ENCODE measurements around the gene CPOX. TPM values are rescaled to one million over a fixed set of nuclear protein-coding genes. Genes with fewer than 3 reads are reported as not detected.
"Not testable (repeated sequence)": the region's sequence is repeated elsewhere in the genome, so short reads cannot be mapped to it uniquely, and the experiment has no call there.

The CPOX gene
- total RNA-seq, 1 experiment from 2014 or later = 19.9 TPM

DNA sequence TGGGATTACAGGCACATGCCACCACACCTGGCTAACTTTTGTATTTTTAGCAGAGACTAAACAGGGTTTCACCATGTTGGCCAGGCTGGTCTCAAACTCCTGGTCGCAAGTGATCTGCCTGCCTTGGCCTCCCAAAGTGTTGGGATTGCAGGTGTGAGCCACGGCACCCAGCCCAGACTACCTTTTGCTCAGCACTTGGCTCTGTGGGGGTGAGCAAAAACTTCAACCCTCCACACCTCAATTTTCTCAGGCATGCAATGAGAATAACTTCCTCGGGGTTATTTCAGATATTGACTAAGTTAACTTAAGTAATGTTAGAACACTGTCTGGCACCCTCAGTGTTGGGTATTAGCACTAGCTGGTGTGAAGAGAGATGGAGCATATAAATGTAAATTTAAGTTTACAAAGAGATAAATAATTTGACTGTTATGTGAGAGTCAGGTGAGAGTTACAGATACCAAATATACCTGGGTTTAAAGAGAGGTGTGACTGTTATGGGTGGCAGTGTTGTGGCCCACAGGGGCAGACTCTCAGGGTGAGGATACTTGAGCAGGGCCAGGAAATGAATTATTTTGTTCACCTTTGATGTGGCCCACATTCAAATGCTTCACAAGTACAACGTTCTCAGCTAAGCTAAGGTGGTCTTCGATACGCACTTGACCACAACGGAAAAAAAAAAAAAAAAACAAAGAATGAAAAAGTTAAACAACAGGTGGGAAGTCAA, 29.0 kb downstream of the CPOX start:
- H3K27me3 Mint-ChIP-seq (ENCODE audit: unreplicated experiment) = no peaks in the 10 kb centered on the region
- TF ChIP-seq, protein P1, sequence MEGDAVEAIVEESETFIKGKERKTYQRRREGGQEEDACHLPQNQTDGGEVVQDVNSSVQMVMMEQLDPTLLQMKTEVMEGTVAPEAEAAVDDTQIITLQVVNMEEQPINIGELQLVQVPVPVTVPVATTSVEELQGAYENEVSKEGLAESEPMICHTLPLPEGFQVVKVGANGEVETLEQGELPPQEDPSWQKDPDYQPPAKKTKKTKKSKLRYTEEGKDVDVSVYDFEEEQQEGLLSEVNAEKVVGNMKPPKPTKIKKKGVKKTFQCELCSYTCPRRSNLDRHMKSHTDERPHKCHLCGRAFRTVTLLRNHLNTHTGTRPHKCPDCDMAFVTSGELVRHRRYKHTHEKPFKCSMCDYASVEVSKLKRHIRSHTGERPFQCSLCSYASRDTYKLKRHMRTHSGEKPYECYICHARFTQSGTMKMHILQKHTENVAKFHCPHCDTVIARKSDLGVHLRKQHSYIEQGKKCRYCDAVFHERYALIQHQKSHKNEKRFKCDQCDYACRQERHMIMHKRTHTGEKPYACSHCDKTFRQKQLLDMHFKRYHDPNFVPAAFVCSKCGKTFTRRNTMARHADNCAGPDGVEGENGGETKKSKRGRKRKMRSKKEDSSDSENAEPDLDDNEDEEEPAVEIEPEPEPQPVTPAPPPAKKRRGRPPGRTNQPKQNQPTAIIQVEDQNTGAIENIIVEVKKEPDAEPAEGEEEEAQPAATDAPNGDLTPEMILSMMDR (IDR thresholded peaks at IDR 0.05; ENCODE audit: unreplicated experiment) = no peak
- H3K36me3 Mint-ChIP-seq (ENCODE audit: insufficient read depth, unreplicated experiment) = no peaks in the 10 kb centered on the region
- no peak overlapping the region for H3K4me3 Mint-ChIP-seq (ENCODE audit: low read depth, unreplicated experiment)
- H3K27ac Mint-ChIP-seq (ENCODE audit: unreplicated experiment) = no peak overlapping the region
- no peaks in the 10 kb centered on the region for H3K9me3 Mint-ChIP-seq (ENCODE audit: low read depth, unreplicated experiment)
- no TSS peak for BruUV-seq (replicated peaks)
- CTCF ChIA-PET = interaction anchor here (0.8 to 1.0 kb wide), 2 partner anchors 15 to 22 kb away, joined by 3 read pairs; no protein-coding TSS in a partner anchor
- intact Hi-C loops (cut with micrococcal nuclease; ENCODE audit: unreplicated experiment) = no loop called here
- DNase-seq = no peak
- peaks cover 20% of the 10 kb centered on the region for H3K4me1 Mint-ChIP-seq (ENCODE audit: low read depth, unreplicated experiment)

DNA sequence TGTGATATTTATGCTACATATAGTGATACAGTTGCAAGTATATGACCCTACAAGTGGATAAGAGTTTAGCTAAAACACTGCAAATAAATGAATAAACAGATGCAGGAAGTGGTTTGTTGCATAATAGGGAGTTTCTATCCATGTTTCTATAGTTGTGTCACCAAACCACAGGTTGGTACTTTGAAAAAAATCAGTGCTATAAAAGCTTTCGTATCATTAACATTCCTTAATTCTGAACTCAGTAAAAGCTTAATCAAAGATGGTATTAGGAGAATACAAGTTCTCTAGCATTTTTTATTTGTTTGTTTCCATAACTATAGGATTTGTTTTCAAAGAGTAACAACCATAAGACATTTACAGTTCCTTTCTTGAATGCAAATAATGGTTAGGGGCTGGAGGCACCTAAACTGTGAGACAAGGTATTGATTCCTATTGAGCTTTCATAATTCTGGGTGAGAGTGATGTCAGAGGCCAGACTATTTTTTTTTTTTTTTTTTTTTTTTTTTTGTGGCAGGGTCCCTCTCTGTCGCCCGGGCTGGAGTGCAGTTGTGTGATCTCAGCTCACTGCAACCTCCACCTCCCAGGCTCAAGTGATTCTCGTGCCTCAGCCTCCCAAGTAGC, 29.6 kb downstream of the CPOX start:
- intact Hi-C loops (cut with micrococcal nuclease; ENCODE audit: unreplicated experiment) = no loop called here
- no peak for DNase-seq
- H3K27me3 Mint-ChIP-seq (ENCODE audit: unreplicated experiment) = no peaks in the 10 kb centered on the region

DNA sequence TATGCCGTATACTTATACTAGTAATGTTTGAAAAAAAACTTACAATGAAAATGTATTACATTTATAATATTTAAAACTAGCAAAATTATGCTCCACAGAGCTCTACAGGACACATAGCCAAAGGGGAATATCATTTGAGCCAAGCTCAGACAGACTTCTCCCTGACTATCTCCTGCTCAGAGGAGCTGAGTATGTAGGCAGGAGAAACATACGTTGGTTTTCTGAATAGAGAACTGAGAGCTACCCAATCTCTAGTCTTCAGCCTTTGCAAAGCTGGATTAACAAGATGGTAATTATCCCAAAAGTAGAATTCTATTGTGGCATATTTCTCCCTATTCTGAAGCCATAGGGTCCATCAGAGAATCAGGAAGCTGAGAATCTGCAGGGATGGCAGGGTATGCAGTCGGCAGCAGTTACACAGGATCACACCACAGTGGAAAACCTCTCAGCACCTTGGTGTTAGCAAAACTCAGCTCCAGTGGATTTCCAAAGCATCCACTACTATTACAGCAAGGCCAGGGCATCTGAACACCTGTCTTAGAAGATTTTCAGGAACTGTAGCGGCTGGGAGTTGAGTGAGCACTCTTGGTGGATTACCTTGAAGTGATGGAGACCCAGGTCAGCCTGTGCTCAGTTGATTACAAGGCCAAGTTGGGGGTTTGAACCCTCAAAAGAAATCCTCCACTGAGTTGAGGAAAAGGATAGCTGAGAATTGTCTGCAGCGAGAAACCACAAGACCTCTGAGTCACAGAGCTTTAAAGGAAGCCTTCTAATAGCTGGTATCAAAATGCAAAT, 31.5 kb downstream of the CPOX start:
- DNase-seq = no peak
- H3K4me1 Mint-ChIP-seq (ENCODE audit: low read depth, unreplicated experiment) = peaks cover 20% of the 10 kb centered on the region
- CTCF ChIA-PET = interaction anchor here (0.6 to 1.0 kb wide), 3 partner anchors 11 to 167 kb away, joined by 3 to 9 read pairs (median 4); partner anchors contain the start of gene CLDND1
- no peaks in the 10 kb centered on the region for H3K9me3 Mint-ChIP-seq (ENCODE audit: low read depth, unreplicated experiment)
- H3K27me3 Mint-ChIP-seq (ENCODE audit: unreplicated experiment) = no peaks in the 10 kb centered on the region
- H3K36me3 Mint-ChIP-seq (ENCODE audit: insufficient read depth, unreplicated experiment) = no peaks in the 10 kb centered on the region
- intact Hi-C loops (cut with micrococcal nuclease; ENCODE audit: unreplicated experiment) = no loop called here
- H3K4me3 Mint-ChIP-seq (ENCODE audit: low read depth, unreplicated experiment) = no peak overlapping the region
- TF ChIP-seq, protein P1 (IDR thresholded peaks at IDR 0.05; ENCODE audit: unreplicated experiment) = no peak
- no TSS peak for BruUV-seq (replicated peaks)
- H3K27ac Mint-ChIP-seq (ENCODE audit: unreplicated experiment) = no peak overlapping the region

More for the DNA sequence above, 29.6 kb downstream of the CPOX start:
- no peak overlapping the region for H3K4me3 Mint-ChIP-seq (ENCODE audit: low read depth, unreplicated experiment)
- BruUV-seq (replicated peaks) = no TSS peak
- H3K4me1 Mint-ChIP-seq (ENCODE audit: low read depth, unreplicated experiment) = peaks cover 20% of the 10 kb centered on the region
- no peak overlapping the region for H3K27ac Mint-ChIP-seq (ENCODE audit: unreplicated experiment)
- H3K36me3 Mint-ChIP-seq (ENCODE audit: insufficient read depth, unreplicated experiment) = no peaks in the 10 kb centered on the region
- H3K9me3 Mint-ChIP-seq (ENCODE audit: low read depth, unreplicated experiment) = no peaks in the 10 kb centered on the region
- TF ChIP-seq, protein P1 (IDR thresholded peaks at IDR 0.05; ENCODE audit: unreplicated experiment) = no peak
- CTCF ChIA-PET = interaction anchor here (0.7 to 1.0 kb wide), 3 partner anchors 14 to 58 kb away, joined by 3 to 9 read pairs (median 3); no protein-coding TSS in a partner anchor

DNA sequence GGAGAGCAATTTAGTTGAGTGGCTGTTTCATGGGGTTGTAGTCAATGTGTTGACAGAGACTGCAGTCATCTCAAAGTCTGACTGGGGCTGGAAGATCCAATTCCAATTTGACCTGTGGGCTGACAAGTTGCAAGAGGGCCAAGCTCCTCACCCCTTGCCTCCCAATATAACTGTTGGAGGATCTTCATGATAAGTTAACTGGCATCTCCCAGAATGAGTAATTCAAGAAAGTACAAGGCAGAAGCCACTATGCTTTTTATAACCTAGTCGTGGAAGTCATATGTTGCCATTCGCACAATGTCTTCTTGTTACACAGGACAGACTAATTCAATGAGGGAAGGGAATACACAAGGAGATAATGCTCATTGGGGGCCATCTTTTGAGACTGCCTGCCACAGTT, 32.5 kb downstream of the CPOX start:
- DNase-seq = no peak
- TF ChIP-seq, protein P1 (IDR thresholded peaks at IDR 0.05; ENCODE audit: unreplicated experiment) = no peak
- no TSS peak for BruUV-seq (replicated peaks)
- no peak overlapping the region for H3K27ac Mint-ChIP-seq (ENCODE audit: unreplicated experiment)
- H3K9me3 Mint-ChIP-seq (ENCODE audit: low read depth, unreplicated experiment) = no peaks in the 10 kb centered on the region
- intact Hi-C loops (cut with micrococcal nuclease; ENCODE audit: unreplicated experiment) = no loop called here
- H3K4me1 Mint-ChIP-seq (ENCODE audit: low read depth, unreplicated experiment) = peaks cover 20% of the 10 kb centered on the region
- no peaks in the 10 kb centered on the region for H3K36me3 Mint-ChIP-seq (ENCODE audit: insufficient read depth, unreplicated experiment)
- CTCF ChIA-PET = interaction anchor here (0.8 kb wide), 1 partner anchor 10 kb away, joined by 3 read pairs; no protein-coding TSS in a partner anchor
- H3K27me3 Mint-ChIP-seq (ENCODE audit: unreplicated experiment) = no peaks in the 10 kb centered on the region
- H3K4me3 Mint-ChIP-seq (ENCODE audit: low read depth, unreplicated experiment) = no peak overlapping the region

DNA sequence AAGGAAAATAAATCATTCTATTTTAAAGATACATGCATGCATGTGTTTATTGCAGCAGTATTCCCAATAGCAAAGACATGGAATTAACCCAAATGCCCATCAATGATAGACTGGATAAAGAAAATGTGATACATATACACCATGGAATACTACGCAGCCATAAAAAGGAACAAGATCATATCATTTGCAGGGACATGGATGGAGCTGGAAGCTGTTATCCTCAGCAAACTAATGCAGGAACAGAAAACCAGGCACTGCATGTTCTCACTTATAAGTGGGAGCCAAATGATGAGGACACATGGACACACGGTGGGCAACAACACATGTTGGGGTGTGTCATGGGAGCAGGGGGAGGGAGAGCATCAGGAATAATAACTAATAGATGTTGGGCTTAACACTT, 33.6 kb downstream of the CPOX start:
- intact Hi-C loops (cut with micrococcal nuclease; ENCODE audit: unreplicated experiment); H3K4me3 Mint-ChIP-seq (ENCODE audit: low read depth, unreplicated experiment); DNase-seq; H3K9me3 Mint-ChIP-seq (ENCODE audit: low read depth, unreplicated experiment); H3K27ac Mint-ChIP-seq (ENCODE audit: unreplicated experiment); BruUV-seq (replicated peaks); H3K36me3 Mint-ChIP-seq (ENCODE audit: insufficient read depth, unreplicated experiment); H3K27me3 Mint-ChIP-seq (ENCODE audit: unreplicated experiment); CTCF ChIA-PET: not testable (repeated sequence)
- H3K4me1 Mint-ChIP-seq (ENCODE audit: low read depth, unreplicated experiment) = peaks cover 11% of the 10 kb centered on the region

All from Calu3 (cell line).